H1 (cell line): ENCODE data around the gene AIFM2. TPM values are rescaled to one million over a fixed set of nuclear protein-coding genes. Genes with fewer than 3 reads are reported as not detected.

Experiments used
- CHD7 ChIP-seq: fragments of 300-600 bp; sonication (generic); IDR thresholded peaks from 2 replicates; pipeline ENCODE4 v1.7.1; 2012; ENCODE audit warnings: low read length, moderate library complexity, mild to moderate bottlenecking, inconsistent platforms; ENCODE audit not compliant: insufficient replicate concordance
- NRF1 ChIP-seq: IDR thresholded peaks from 2 replicates; pipeline ENCODE4 v1.6.1; 2011; ENCODE audit warnings: mild to moderate bottlenecking, low read depth, low read length, improper control_type of control experiment
- SP4 ChIP-seq: IDR thresholded peaks from 2 replicates; pipeline ENCODE4 v1.6.1; 2012; ENCODE audit warnings: low read length, inconsistent platforms
- TBP ChIP-seq: IDR thresholded peaks from 2 replicates; pipeline ENCODE4 v1.6.1; 2011; ENCODE audit warnings: low read depth, low read length, improper control_type of control experiment
- polyA plus RNA-seq, 7 experiments: library from polyadenylated mRNA; depleted of rRNA in 3 of 7; stranded (reverse) in 5 of 7; unstranded in 2 of 7; fragments of >200 nt in 5 of 7; fragments of 200-250 nt in 2 of 7; gene quantifications; 1 replicate in 5 of 7; 2 replicates in 1 of 7; 4 replicates in 1 of 7; pipeline versions ENCODE4 v1.2.1 to v1.2.3, GENCODE V29; 2011 to 2013; ENCODE audit warnings: missing spikeins in 2 of 7, mixed read lengths in 2 of 7
- total RNA-seq: library from RNA; stranded (reverse); fragmentation: NEBNext Ultra II Directional; extraction: Animal tissue kit (Norgen Biotek cat#: 25700); gene quantifications from 2 replicates; pipeline ENCODE4 v1.2.1, GENCODE V29; 2021

Gene AIFM2
- total and polyA plus RNA-seq, 2 of the 8 experiments (the other 6 are each of a cell fraction or from before 2014, with no cell fraction given): 4.0 TPM

DNA sequence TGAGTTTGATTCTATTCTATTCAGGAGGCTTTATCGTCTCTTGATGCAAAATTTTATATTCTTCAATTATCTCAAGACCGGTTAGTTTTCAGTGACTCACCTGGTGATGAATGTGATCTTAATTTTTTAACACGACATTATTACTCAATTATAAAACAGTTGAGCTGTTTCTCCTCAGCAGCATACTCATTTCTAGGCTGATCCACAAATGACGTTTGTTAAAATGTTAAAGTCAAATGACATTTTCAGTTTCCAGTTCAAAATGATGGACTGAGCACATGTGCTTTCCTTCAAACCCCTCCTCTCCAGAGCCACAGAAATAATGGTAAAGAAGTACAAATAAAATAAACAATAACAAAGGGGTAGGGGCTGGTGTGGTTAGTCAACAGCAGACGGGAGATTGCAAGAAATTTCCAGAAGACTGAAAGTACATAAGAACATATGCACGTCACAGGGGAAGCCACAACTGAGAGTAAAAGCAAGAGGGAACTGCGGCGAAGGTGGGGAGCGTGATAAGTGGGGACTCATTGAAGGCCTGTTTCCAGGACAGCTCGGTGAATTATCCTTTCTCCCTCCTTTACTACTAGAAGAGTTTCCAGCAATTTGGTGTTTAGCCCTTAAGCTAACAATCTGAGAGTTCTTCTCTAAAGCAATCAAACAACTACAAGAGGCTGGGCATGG, 69.1 kb downstream of the AIFM2 start (continued):
- no peak for TF ChIP-seq CHD7
- TF ChIP-seq TBP: no peak
- TF ChIP-seq NRF1: no peak
- TF ChIP-seq SP4: no peak
